ENCODE results near the gene MICAL2. TPM values are rescaled to one million over a fixed set of nuclear protein-coding genes. Genes with fewer than 3 reads are reported as not detected.
A peak's percentile ranks its signal among the peaks of the same experiment; 100 is the strongest.

The MICAL2 gene
- total RNA-seq, 2 donors from 2014 or later = 194 TPM

- H3K4me1 ChIP-seq = peaks cover 18% of the 10 kb centered on the region
- H3K9me3 ChIP-seq = no peaks in the 10 kb centered on the region
- no peaks in the 10 kb centered on the region for H3K27me3 ChIP-seq
- intact Hi-C loops (cut with DNase I) = no loop called here
- H3K27ac ChIP-seq = peak overlapping the region; percentile 63
- H3K4me3 ChIP-seq = no peak overlapping the region
- peak overlapping the region in 1 of 2 donors; percentile 30 for H3K9ac ChIP-seq (ENCODE audit: low read depth in 2 of 2, low read length in 2 of 2)
- no peaks in the 10 kb centered on the region for H3K36me3 ChIP-seq
- DNase-seq = no peak
- TF ChIP-seq CTCF (IDR thresholded peaks at IDR 0.05) = no peak
These were observed 60.1 kb downstream of the MICAL2 start for GRCh38 chr11:12170501-12170900.

- no peak for DNase-seq
- H3K27ac ChIP-seq = peak overlapping the region; percentile 63
- intact Hi-C loops (cut with DNase I) = no loop called here
These were observed 60.6 kb downstream of the MICAL2 start for GRCh38 chr11:12170984-12171383.

GRCh38 chr11:12171921-12172320 is 61.5 kb downstream of the MICAL2 start:
- Histone ChIP-seq H3K4me1 (peaks cover 12% of the 10 kb centered on the region), H3K27ac (no peak overlapping the region), H3K9ac (ENCODE audit: low read depth in 2 of 2, low read length in 2 of 2) (no peak overlapping the region), H3K36me3 (no peaks in the 10 kb centered on the region), H3K27me3 (no peaks in the 10 kb centered on the region), H3K9me3 (no peaks in the 10 kb centered on the region), H3K4me3 (no peak overlapping the region)
- intact Hi-C loops (cut with DNase I) = no loop called here
- no peak for DNase-seq
- TF ChIP-seq CTCF (IDR thresholded peaks at IDR 0.05) = no peak

More at GRCh38 chr11:12170984-12171383, 60.6 kb downstream of the MICAL2 start:
- Histone ChIP-seq H3K4me1 (peaks cover 14% of the 10 kb centered on the region), H3K4me3 (no peak overlapping the region), H3K9ac (ENCODE audit: low read depth in 2 of 2, low read length in 2 of 2) (peak overlapping the region in 1 of 2 donors; percentile 30), H3K36me3 (no peaks in the 10 kb centered on the region), H3K9me3 (no peaks in the 10 kb centered on the region), H3K27me3 (no peaks in the 10 kb centered on the region)
- TF ChIP-seq CTCF (IDR thresholded peaks at IDR 0.05) = no peak

GRCh38 chr11:12172493-12173013 is 62.2 kb downstream of the MICAL2 start:
- intact Hi-C loops (cut with DNase I) = no loop called here
- Histone ChIP-seq H3K27me3 (no peaks in the 10 kb centered on the region), H3K27ac (no peak overlapping the region), H3K4me3 (no peak overlapping the region), H3K36me3 (no peaks in the 10 kb centered on the region), H3K9me3 (no peaks in the 10 kb centered on the region), H3K4me1 (peaks cover 8% of the 10 kb centered on the region), H3K9ac (ENCODE audit: low read depth in 2 of 2, low read length in 2 of 2) (no peak overlapping the region)
- TF ChIP-seq CTCF (IDR thresholded peaks at IDR 0.05) = no peak
- peak; percentile 62 for DNase-seq

GRCh38 chr11:12173111-12173510 is 62.7 kb downstream of the MICAL2 start:
- no peaks in the 10 kb centered on the region for H3K36me3 ChIP-seq
- peaks cover 7% of the 10 kb centered on the region for H3K4me1 ChIP-seq
- intact Hi-C loops (cut with DNase I) = no loop called here
- DNase-seq = no peak
- no peak overlapping the region for H3K9ac ChIP-seq (ENCODE audit: low read depth in 2 of 2, low read length in 2 of 2)
- H3K27me3 ChIP-seq = no peaks in the 10 kb centered on the region
- no peaks in the 10 kb centered on the region for H3K9me3 ChIP-seq
- H3K27ac ChIP-seq = no peak overlapping the region
- TF ChIP-seq CTCF (IDR thresholded peaks at IDR 0.05) = no peak
- no peak overlapping the region for H3K4me3 ChIP-seq
